Loucy (cell line): ENCODE data around the gene AKAP17A.

Source experiments
- CTCF ChIP-seq: fragments of 200-600 bp; sonication (generic); conservative IDR thresholded peaks from 2 replicates; pipeline ENCODE4 v1.5.1; 2014; ENCODE audit warnings: mild to moderate bottlenecking, antibody characterized with exemption, low read length
- EZH2phosphoT487 ChIP-seq: fragments of 200-600 bp; IDR thresholded peaks from 2 replicates; pipeline ENCODE4 v1.6.1; 2018; ENCODE audit warnings: antibody characterized with exemption, mild to moderate bottlenecking, moderate library complexity, borderline replicate concordance

GRCh38 chrX:1581132-1581531 is 10.3 kb upstream of the AKAP17A start:
- TF ChIP-seq CTCF, result peak; percentile 68
- TF ChIP-seq EZH2phosphoT487, result no peak
